GM12878 (cell line): ENCODE measurements around the gene OR2C1. TPM values are rescaled to one million over a fixed set of nuclear protein-coding genes. Genes with fewer than 3 reads are reported as not detected.

Experiments used
- ATAC-seq: fragments of 200-7000 bp; cut with Tn5 transposase; 3 replicates; pipeline ENCODE4 v1.9.1; 2020; ENCODE audit warnings: mild to moderate bottlenecking, moderate library complexity
- BruUV-seq: library from RNA; stranded (reverse); fragments of 400-500 nt; replicated peaks from 2 replicates; lab custom pipeline; 2021; lab: Mats Ljungman, UMichigan
- CTCF ChIA-PET: fragments of 300-600 bp; sonication (Branson Sonifier 250); formaldehyde crosslinking; extraction: SDS; loops from one replicate; lab custom pipeline; 2021; ENCODE audit warnings: inconsistent platforms; lab: Yijun Ruan, JAX
- POLR2A ChIA-PET: fragments of 350-600 bp; formaldehyde crosslinking; extraction: SDS; loops from one replicate; lab custom pipeline; 2021; ENCODE audit warnings: inconsistent platforms; lab: Charles Lee
- RAD21 ChIA-PET: fragments of 300-600 bp; sonication (Branson Sonifier 250); formaldehyde crosslinking; loops from one replicate; lab custom pipeline; 2023; ENCODE audit warnings: antibody characterized with exemption; ENCODE audit not compliant: unreplicated experiment; lab: Charles Lee
- SMC1A ChIA-PET: fragments of 300-600 bp; sonication (Branson Sonifier 250); formaldehyde crosslinking; loops from one replicate; lab custom pipeline; 2023; ENCODE audit not compliant: unreplicated experiment, uncharacterized antibody; lab: Charles Lee
- DNase-seq: peaks from one replicate; pipeline ENCODE4 v3.0.0-alpha.2; 2011; ENCODE audit warnings: low read depth, low spot score
- FAIRE-seq: peaks from 3 replicates; lab custom pipeline; 2011; peaks lifted over from hg19 to GRCh38; lab: Jason Lieb, UNC
- H2AFZ ChIP-seq: 2 replicates; pipeline ENCODE4 v1.6.0; 2011; ENCODE audit warnings: low read depth, low read length, control low read depth; ENCODE audit not compliant: control insufficient read depth
- H3K27ac ChIP-seq: 2 replicates; pipeline ENCODE4 v1.5.1; 2011; ENCODE audit warnings: control low read depth; ENCODE audit not compliant: control insufficient read depth, insufficient read depth
- H3K27me3 ChIP-seq, 2 experiments: replicated peaks in 1 of 2; 2 replicates each; pipeline versions ENCODE4 v1.6.0 to v1.6.1; 2011; ENCODE audit warnings: low read length in 1 of 2; ENCODE audit not compliant: control insufficient read depth in 2 of 2, insufficient read depth in 2 of 2
- H3K36me3 ChIP-seq, 2 experiments: 2 replicates each; pipeline ENCODE4 v1.5.1; 2011; ENCODE audit warnings: low read length in 1 of 2; ENCODE audit not compliant: control insufficient read depth in 2 of 2, insufficient read depth in 2 of 2
- H3K4me1 ChIP-seq: 2 replicates; pipeline ENCODE4 v1.6.1; 2011; ENCODE audit warnings: mild to moderate bottlenecking, low read length, moderate library complexity, mixed read lengths; ENCODE audit not compliant: control insufficient read depth, insufficient read depth
- H3K4me2 ChIP-seq: 2 replicates; pipeline ENCODE4 v1.6.0; 2011; ENCODE audit warnings: control low read depth; ENCODE audit not compliant: control insufficient read depth, insufficient read depth
- H3K4me3 ChIP-seq: fragments of 200-600 bp; sonication (generic); 2 replicates; pipeline ENCODE4 v1.5.1; 2016
- H3K79me2 ChIP-seq: 2 replicates; pipeline ENCODE4 v1.6.0; 2011; ENCODE audit warnings: low read length; ENCODE audit not compliant: control insufficient read depth, insufficient read depth
- H3K9ac ChIP-seq: 2 replicates; pipeline ENCODE4 v1.8.0; 2011; ENCODE audit warnings: low read length, control low read depth, mixed read lengths; ENCODE audit not compliant: control insufficient read depth, insufficient read depth
- H3K9me3 ChIP-seq: replicated peaks from 3 replicates; pipeline ENCODE4 v1.5.1; 2011; ENCODE audit warnings: mild to moderate bottlenecking, low read length; ENCODE audit not compliant: control insufficient read depth, insufficient read depth
- H4K20me1 ChIP-seq: 2 replicates; pipeline ENCODE4 v1.6.0; 2011; ENCODE audit not compliant: control insufficient read depth, insufficient read depth
- CBX5 ChIP-seq: sonication (generic); IDR thresholded peaks from 2 replicates; pipeline ENCODE4 v1.6.1; 2016; ENCODE audit warnings: low read depth, moderate library complexity, mild to moderate bottlenecking, inconsistent platforms
- MLLT1 ChIP-seq: fragments of 450-650 bp; IDR thresholded peaks from 2 replicates; pipeline ENCODE4 v1.6.1; 2016; ENCODE audit warnings: mild to moderate bottlenecking
- MTA3 ChIP-seq: IDR thresholded peaks from 2 replicates; pipeline ENCODE4 v1.6.1; 2012; ENCODE audit warnings: low read length, inconsistent platforms, borderline replicate concordance
- PAX8 ChIP-seq: fragments of 450-650 bp; IDR thresholded peaks from 2 replicates; pipeline ENCODE4 v1.6.1; 2017; ENCODE audit warnings: mild to moderate bottlenecking, moderate library complexity
- RBBP5 ChIP-seq: fragments of 200-600 bp; sonication (generic); conservative IDR thresholded peaks from 2 replicates; pipeline ENCODE4 v1.6.1; 2016
- RUNX3 ChIP-seq: IDR thresholded peaks from 2 replicates; pipeline ENCODE4 v1.6.1; 2012; ENCODE audit warnings: low read length, inconsistent platforms
- SMAD1 ChIP-seq: fragments of 450-650 bp; IDR thresholded peaks from 2 replicates; pipeline ENCODE4 v1.6.1; 2018; ENCODE audit warnings: mild to moderate bottlenecking, low read depth; ENCODE audit not compliant: partially characterized antibody
- STAT3 ChIP-seq: IDR thresholded peaks from 2 replicates; pipeline ENCODE4 v1.6.1; 2011; ENCODE audit warnings: low read depth, low read length, improper control_type of control experiment
- TBL1XR1 ChIP-seq: IDR thresholded peaks from 2 replicates; pipeline ENCODE4 v1.6.1; 2012; ENCODE audit warnings: low read depth, low read length, improper control_type of control experiment
- YY1 ChIP-seq: IDR thresholded peaks from 2 replicates; pipeline ENCODE4 v1.6.1; 2011; ENCODE audit warnings: low read depth, mild to moderate bottlenecking, low read length
- ZBED1 ChIP-seq: IDR thresholded peaks from 2 replicates; pipeline ENCODE4 v1.6.1; 2016; ENCODE audit warnings: borderline replicate concordance
- ZZZ3 ChIP-seq: IDR thresholded peaks from 2 replicates; pipeline ENCODE4 v1.6.1; 2011; ENCODE audit warnings: low read depth; ENCODE audit not compliant: control insufficient read depth, insufficient read length
- in situ Hi-C: fragments of 300-500 bp; cut with MboI; formaldehyde crosslinking; loops from 9 replicates; pipeline ENCODE4 v1.14.3; 2018; ENCODE audit warnings: mixed read lengths
- intact Hi-C: fragments of 100-400 bp; cut with micrococcal nuclease; formaldehyde crosslinking; loops from one replicate; pipeline ENCODE4 v1.14.2; 2022; ENCODE audit not compliant: unreplicated experiment
- polyA plus RNA-seq, 11 experiments: library from polyadenylated mRNA; depleted of rRNA in 4 of 11; unstranded in 6 of 11; stranded (reverse) in 5 of 11; fragments of >200 nt; fragmentation: Nextera tagmentation in 4 of 11; fragmentation: Illumina TruSeq in 1 of 11; extraction: Ambion mirVana in 4 of 11; extraction: Trizol in 1 of 11; gene quantifications; 1 replicate in 1 of 11; 2 replicates in 10 of 11; pipeline versions ENCODE4 v1.2.1 to v1.2.3, GENCODE V29; 2011 to 2016; ENCODE audit warnings: inconsistent platforms in 2 of 11, missing spikeins in 2 of 11, low read depth in 1 of 11
- total RNA-seq, 4 experiments: library from RNA; depleted of rRNA in 3 of 4; stranded (reverse); fragments of >200 nt in 3 of 4; fragmentation: Illumina TruSeq in 1 of 4; extraction: Trizol in 1 of 4; gene quantifications; 2 replicates each; pipeline versions ENCODE4 v1.2.1 to v1.2.3, GENCODE V29; 2013 to 2021
- TF ChIP-seq, protein P1 (sequence below): IDR thresholded peaks from 2 replicates; pipeline ENCODE4 v1.6.1; 2012; ENCODE audit warnings: low read length, inconsistent platforms

Gene OR2C1
- total and polyA plus RNA-seq, 10 of the 15 experiments (the other 5 are each of a cell fraction or from before 2014, with no cell fraction given), result 0.05 to 0.21 (median 0.14) TPM; not detected in 5

DNA sequence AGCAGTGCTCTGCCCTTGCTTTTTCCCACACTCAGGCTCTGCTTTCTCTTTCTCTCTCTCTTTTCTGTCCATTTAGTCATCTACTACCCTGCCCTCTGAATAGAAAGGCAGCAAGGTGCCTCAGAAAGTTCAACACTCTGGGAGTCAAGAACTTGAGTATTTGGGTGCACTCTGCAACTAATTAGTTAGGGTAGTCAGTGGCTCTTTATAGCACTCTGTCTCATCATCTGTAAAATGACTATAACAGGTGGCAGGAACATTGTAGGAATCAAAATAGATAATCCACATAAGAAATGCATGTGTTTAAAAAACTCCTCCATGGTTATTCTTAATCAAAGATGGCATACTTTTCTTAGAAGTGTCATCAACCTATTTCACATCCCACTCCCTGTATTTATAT lies 7.2 kb downstream of the OR2C1 start:
- TF ChIP-seq STAT3 (no peak), ZZZ3 (no peak), SMAD1 (no peak), MLLT1 (no peak), YY1 (no peak), MTA3 (no peak), PAX8 (no peak), TBL1XR1 (no peak), ZBED1 (no peak), RBBP5 (no peak), RUNX3 (no peak), CBX5 (no peak)
- TF ChIP-seq, protein P1, sequence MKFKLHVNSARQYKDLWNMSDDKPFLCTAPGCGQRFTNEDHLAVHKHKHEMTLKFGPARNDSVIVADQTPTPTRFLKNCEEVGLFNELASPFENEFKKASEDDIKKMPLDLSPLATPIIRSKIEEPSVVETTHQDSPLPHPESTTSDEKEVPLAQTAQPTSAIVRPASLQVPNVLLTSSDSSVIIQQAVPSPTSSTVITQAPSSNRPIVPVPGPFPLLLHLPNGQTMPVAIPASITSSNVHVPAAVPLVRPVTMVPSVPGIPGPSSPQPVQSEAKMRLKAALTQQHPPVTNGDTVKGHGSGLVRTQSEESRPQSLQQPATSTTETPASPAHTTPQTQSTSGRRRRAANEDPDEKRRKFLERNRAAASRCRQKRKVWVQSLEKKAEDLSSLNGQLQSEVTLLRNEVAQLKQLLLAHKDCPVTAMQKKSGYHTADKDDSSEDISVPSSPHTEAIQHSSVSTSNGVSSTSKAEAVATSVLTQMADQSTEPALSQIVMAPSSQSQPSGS, result no peak
- Histone ChIP-seq H4K20me1 (no peaks in the 10 kb centered on the region), H3K27me3 (no peaks in the 10 kb centered on the region), H3K36me3 (no peaks in the 10 kb centered on the region), H3K4me1 (no peaks in the 10 kb centered on the region), H3K4me3 (no peak overlapping the region), H3K9ac (no peak overlapping the region), H2AFZ (no peak overlapping the region), H3K79me2 (no peaks in the 10 kb centered on the region), H3K9me3 (peaks cover 6% of the 10 kb centered on the region; the same call in 2 of the 3 replicates), H3K4me2 (no peak overlapping the region), H3K27ac (no peak overlapping the region)
- ATAC-seq (no peak), DNase-seq (no peak), FAIRE-seq (no peak)
- POLR2A ChIA-PET, result no interaction called here
- RAD21 ChIA-PET, result no interaction called here
- BruUV-seq, result no TSS peak
- in situ Hi-C loops (no loop called here), intact Hi-C loops (no loop called here)
- SMC1A ChIA-PET, result no interaction called here
- CTCF ChIA-PET, result no interaction called here
